HUES6 (cell line): ENCODE results near the gene VPS35L.
A peak's percentile ranks its signal among the peaks of the same experiment; 100 is the strongest.
"Not testable (repeated sequence)": the region's sequence is repeated elsewhere in the genome, so short reads cannot be mapped to it uniquely, and the experiment has no call there.

Experiments used
- H3K27ac ChIP-seq: 2 replicates; pipeline ENCODE4 v1.7.0; 2013; ENCODE audit warnings: low read depth, mild to moderate bottlenecking, low read length, inconsistent platforms
- H3K27me3 ChIP-seq: 2 replicates; pipeline ENCODE4 v1.6.1; 2013; ENCODE audit warnings: low read length; ENCODE audit not compliant: control insufficient read depth, insufficient read depth
- H3K36me3 ChIP-seq: 2 replicates; pipeline ENCODE4 v1.6.1; 2013; ENCODE audit warnings: low read length; ENCODE audit not compliant: control insufficient read depth, insufficient read depth
- H3K4me1 ChIP-seq: 2 replicates; pipeline ENCODE4 v1.6.1; 2013; ENCODE audit warnings: low read length; ENCODE audit not compliant: control insufficient read depth, insufficient read depth
- H3K4me3 ChIP-seq: 2 replicates; pipeline ENCODE4 v1.5.1; 2013; ENCODE audit warnings: low read depth, low read length
- H3K9ac ChIP-seq: one replicate; pipeline ENCODE4 v1.6.1; 2013; ENCODE audit warnings: mild to moderate bottlenecking, low read length
- H3K9me3 ChIP-seq: 2 replicates; pipeline ENCODE4 v1.6.1; 2013; ENCODE audit warnings: low read depth, low read length; ENCODE audit not compliant: control insufficient read depth, insufficient read depth

The VPS35L gene

GRCh38 chr16:19716728-19717127 lies 161.2 kb downstream of the VPS35L start:
- not testable (repeated sequence) for H3K27ac ChIP-seq, H3K27me3 ChIP-seq, H3K9me3 ChIP-seq
- Histone ChIP-seq H3K36me3 (peaks cover 40% of the 10 kb centered on the region), H3K4me1 (peaks cover 25% of the 10 kb centered on the region), H3K4me3 (peak overlapping the region; percentile 93), H3K9ac (peak overlapping the region; percentile 88)

- Histone ChIP-seq H3K4me1 (peaks cover 19% of the 10 kb centered on the region), H3K9ac (peak overlapping the region; percentile 88), H3K9me3 (no peaks in the 10 kb centered on the region), H3K27me3 (no peaks in the 10 kb centered on the region), H3K36me3 (peaks cover 34% of the 10 kb centered on the region), H3K4me3 (peak overlapping the region; percentile 93), H3K27ac (peak overlapping the region; percentile 89)
Observed at GRCh38 chr16:19717314-19717713, 161.8 kb downstream of the VPS35L start.

- Histone ChIP-seq H3K4me1 (peaks cover 12% of the 10 kb centered on the region), H3K27ac (peak within 1 kb of the TSS; percentile 89), H3K4me3 (peak within 1 kb of the TSS; percentile 93), H3K27me3 (no peaks in the 10 kb centered on the region), H3K9me3 (no peaks in the 10 kb centered on the region), H3K9ac (peak within 1 kb of the TSS; percentile 88), H3K36me3 (peaks cover 28% of the 10 kb centered on the region)
Observed at GRCh38 chr16:19717741-19718623, 162.5 kb downstream of the VPS35L start, which contains the start of the genes IQCK and KNOP1. IQCK (plus strand) TSS chr16:19718271; CDS start chr16:19718307, 36 bp downstream. KNOP1 (minus strand) TSS chr16:19718227; CDS start chr16:19715035, 3,192 bp downstream.

GRCh38 chr16:19718624-19718965 lies 163.1 kb downstream of the VPS35L start:
- H3K27ac ChIP-seq: no peak overlapping the region
- H3K27me3 ChIP-seq: no peaks in the 10 kb centered on the region

GRCh38 chr16:19722269-19722952 lies 166.9 kb downstream of the VPS35L start:
- H3K9me3 ChIP-seq: no peaks in the 10 kb centered on the region
- no peak overlapping the region for H3K4me3 ChIP-seq
- no peaks in the 10 kb centered on the region for H3K27me3 ChIP-seq
- peaks cover 11% of the 10 kb centered on the region for H3K4me1 ChIP-seq
- H3K36me3 ChIP-seq: no peaks in the 10 kb centered on the region
- no peak overlapping the region for H3K27ac ChIP-seq
- no peak overlapping the region for H3K9ac ChIP-seq

More at GRCh38 chr16:19718624-19718965, 163.1 kb downstream of the VPS35L start:
- no peaks in the 10 kb centered on the region for H3K9me3 ChIP-seq
- peaks cover 18% of the 10 kb centered on the region for H3K4me1 ChIP-seq
- H3K36me3 ChIP-seq: peaks cover 23% of the 10 kb centered on the region
- H3K9ac ChIP-seq: peak overlapping the region; percentile 88
- peak overlapping the region; percentile 93 for H3K4me3 ChIP-seq

- H3K4me1 ChIP-seq: peaks cover 11% of the 10 kb centered on the region
- peak overlapping the region; percentile 25 for H3K9ac ChIP-seq
- no peaks in the 10 kb centered on the region for H3K36me3 ChIP-seq
- no peak overlapping the region for H3K27ac ChIP-seq
- no peaks in the 10 kb centered on the region for H3K9me3 ChIP-seq
- no peak overlapping the region for H3K4me3 ChIP-seq
- H3K27me3 ChIP-seq: no peaks in the 10 kb centered on the region
Observed at GRCh38 chr16:19722981-19723380, 167.5 kb downstream of the VPS35L start.

GRCh38 chr16:19728636-19728965 lies 173.1 kb downstream of the VPS35L start:
- Histone ChIP-seq H3K4me1 (no peaks in the 10 kb centered on the region; the same call in 1 of the 2 replicates), H3K9ac (no peak overlapping the region), H3K9me3 (no peaks in the 10 kb centered on the region), H3K27ac (no peak overlapping the region), H3K36me3 (no peaks in the 10 kb centered on the region), H3K27me3 (no peaks in the 10 kb centered on the region), H3K4me3 (no peak overlapping the region)

- Histone ChIP-seq H3K27ac (no peak overlapping the region), H3K36me3 (peaks cover 9% of the 10 kb centered on the region), H3K4me1 (no peaks in the 10 kb centered on the region), H3K9ac (no peak overlapping the region), H3K27me3 (no peaks in the 10 kb centered on the region), H3K4me3 (no peak overlapping the region), H3K9me3 (no peaks in the 10 kb centered on the region)
Observed at GRCh38 chr16:19733551-19733950, 178.0 kb downstream of the VPS35L start.

- H3K9ac ChIP-seq: no peak overlapping the region
- H3K9me3 ChIP-seq: no peaks in the 10 kb centered on the region
- no peak overlapping the region for H3K4me3 ChIP-seq
- H3K4me1 ChIP-seq: no peaks in the 10 kb centered on the region
- no peak overlapping the region for H3K27ac ChIP-seq
- peaks cover 9% of the 10 kb centered on the region for H3K36me3 ChIP-seq
- H3K27me3 ChIP-seq: no peaks in the 10 kb centered on the region
Observed at GRCh38 chr16:19735074-19735867, 179.8 kb downstream of the VPS35L start.

- Histone ChIP-seq H3K4me1 (no peaks in the 10 kb centered on the region), H3K27ac (no peak overlapping the region), H3K27me3 (no peaks in the 10 kb centered on the region), H3K9me3 (no peaks in the 10 kb centered on the region), H3K36me3 (peaks cover 9% of the 10 kb centered on the region), H3K9ac (no peak overlapping the region), H3K4me3 (no peak overlapping the region)
Observed at GRCh38 chr16:19737306-19738038, 182.0 kb downstream of the VPS35L start.
